ENCODE data around the gene PRSS22. TPM values are rescaled to one million over a fixed set of nuclear protein-coding genes. Genes with fewer than 3 reads are reported as not detected.

PRSS22 gene
- total RNA-seq, 1 experiment from 2014 or later: 3.9 TPM

GRCh38 chr16:2831203-2831602 is 26.8 kb downstream of the PRSS22 start:
- no peak for ATAC-seq
- ChIA-PET CTCF (interaction anchor here (0.9 to 2.2 kb wide), 2 partner anchors 11 to 37 kb away, joined by 5 to 7 read pairs; no protein-coding TSS in a partner anchor), POLR2A (no interaction called here)
- H3K9me3 Mint-ChIP-seq: peaks cover 6% of the 10 kb centered on the region
- TF ChIP-seq PRRX2 (CRISPR knock-in tag; IDR thresholded peaks at IDR 0.05): no peak
- TF ChIP-seq, protein P1, sequence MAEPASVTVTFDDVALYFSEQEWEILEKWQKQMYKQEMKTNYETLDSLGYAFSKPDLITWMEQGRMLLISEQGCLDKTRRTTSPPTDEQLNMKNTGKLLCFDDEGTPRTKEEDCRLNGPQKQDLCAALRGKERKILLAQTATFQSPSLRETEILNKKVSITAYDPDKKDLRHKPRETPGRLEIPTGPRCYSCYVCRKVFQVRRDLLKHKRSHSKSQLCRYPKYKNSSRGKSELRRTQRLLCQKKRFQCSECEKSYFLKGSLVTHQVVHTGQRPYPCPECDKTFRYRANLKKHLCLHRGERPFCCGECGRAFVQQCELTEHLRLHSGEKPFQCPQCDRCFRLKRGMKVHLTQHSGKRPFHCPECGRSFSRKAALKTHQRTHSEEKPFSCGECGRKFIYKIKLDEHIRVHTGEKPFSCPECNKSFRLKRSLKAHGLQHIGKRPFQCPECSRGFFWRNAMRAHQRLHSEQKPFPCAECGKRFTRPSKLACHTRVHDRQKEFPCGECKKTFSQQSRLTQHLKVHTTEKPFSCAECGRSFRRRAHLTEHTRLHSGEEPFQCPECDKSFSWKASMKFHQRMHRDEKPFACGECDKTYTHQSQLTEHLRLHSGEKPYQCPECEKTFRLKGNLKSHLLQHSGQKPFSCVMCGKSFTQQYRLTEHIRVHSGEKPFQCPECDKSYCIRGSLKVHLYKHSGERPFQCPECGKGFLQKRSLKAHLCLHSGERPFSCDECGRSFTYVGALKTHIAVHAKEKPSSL (CRISPR knock-in tag; conservative IDR thresholded peaks at IDR 0.05): no peak
- TF ChIP-seq CBFB (CRISPR knock-in tag; IDR thresholded peaks at IDR 0.05; ENCODE audit: low read depth): no peak
- TF ChIP-seq GTF2I (CRISPR knock-in tag; conservative IDR thresholded peaks at IDR 0.05): no peak
- no peak for TF ChIP-seq ELF4 (CRISPR knock-in tag; IDR thresholded peaks at IDR 0.05; ENCODE audit: low read depth)
- TF ChIP-seq, protein P2, sequence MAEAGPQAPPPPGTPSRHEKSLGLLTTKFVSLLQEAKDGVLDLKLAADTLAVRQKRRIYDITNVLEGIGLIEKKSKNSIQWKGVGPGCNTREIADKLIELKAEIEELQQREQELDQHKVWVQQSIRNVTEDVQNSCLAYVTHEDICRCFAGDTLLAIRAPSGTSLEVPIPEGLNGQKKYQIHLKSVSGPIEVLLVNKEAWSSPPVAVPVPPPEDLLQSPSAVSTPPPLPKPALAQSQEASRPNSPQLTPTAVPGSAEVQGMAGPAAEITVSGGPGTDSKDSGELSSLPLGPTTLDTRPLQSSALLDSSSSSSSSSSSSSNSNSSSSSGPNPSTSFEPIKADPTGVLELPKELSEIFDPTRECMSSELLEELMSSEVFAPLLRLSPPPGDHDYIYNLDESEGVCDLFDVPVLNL (CRISPR knock-in tag; IDR thresholded peaks at IDR 0.05; ENCODE audit: borderline replicate concordance, low read depth): no peak
- TF ChIP-seq ESRRA (CRISPR knock-in tag; IDR thresholded peaks at IDR 0.05; ENCODE audit: borderline replicate concordance): no peak
- TF ChIP-seq USF1 (CRISPR knock-in tag; IDR thresholded peaks at IDR 0.05): no peak
- no peak for TF ChIP-seq NFE2L1 (CRISPR knock-in tag; IDR thresholded peaks at IDR 0.05)
- TF ChIP-seq GRHL2 (CRISPR knock-in tag; IDR thresholded peaks at IDR 0.05; ENCODE audit: insufficient replicate concordance, severe bottlenecking): no peak
- no peak for TF ChIP-seq AFF4 (CRISPR knock-in tag; IDR thresholded peaks at IDR 0.05; ENCODE audit: borderline replicate concordance)
- H3K4me1 Mint-ChIP-seq: peaks cover 9% of the 10 kb centered on the region
- no peak overlapping the region for H3K27ac Mint-ChIP-seq
- no peak overlapping the region for H3K4me3 Mint-ChIP-seq
- H3K27me3 Mint-ChIP-seq (ENCODE audit: low read depth): peaks cover 5% of the 10 kb centered on the region; the same call in 1 of the 2 replicates
- no peak for DNase-seq (ENCODE audit: low spot score)
- H3K36me3 Mint-ChIP-seq: no peaks in the 10 kb centered on the region

GRCh38 chr16:2830355-2830695 is 27.6 kb downstream of the PRSS22 start:
- Mint-ChIP-seq H3K36me3 (no peaks in the 10 kb centered on the region), H3K27ac (no peak overlapping the region), H3K9me3 (peaks cover 6% of the 10 kb centered on the region), H3K4me1 (peaks cover under 1% of the 10 kb centered on the region), H3K4me3 (no peak overlapping the region), H3K27me3 (ENCODE audit: low read depth) (peaks cover 5% of the 10 kb centered on the region; the same call in 1 of the 2 replicates)
- DNase-seq (ENCODE audit: low spot score): no peak
- ChIA-PET POLR2A (no interaction called here), CTCF (interaction anchor here (1.9 to 2.2 kb wide), 2 partner anchors 9 to 12 kb away, joined by 7 to 9 read pairs; no protein-coding TSS in a partner anchor)
- no peak for ATAC-seq
- TF ChIP-seq ZNF219 (CRISPR knock-in tag; IDR thresholded peaks at IDR 0.05; ENCODE audit: borderline replicate concordance) (no peak), CREM (CRISPR knock-in tag; IDR thresholded peaks at IDR 0.05) (no peak), PRDM15 (CRISPR knock-in tag; IDR thresholded peaks at IDR 0.05) (no peak), ATF2 (CRISPR knock-in tag; IDR thresholded peaks at IDR 0.05; ENCODE audit: borderline replicate concordance, low read depth) (no peak), KAT7 (CRISPR knock-in tag; IDR thresholded peaks at IDR 0.05; ENCODE audit: borderline replicate concordance) (no peak), CDX4 (CRISPR knock-in tag; IDR thresholded peaks at IDR 0.05; ENCODE audit: borderline replicate concordance) (no peak)
- TF ChIP-seq, protein P3, sequence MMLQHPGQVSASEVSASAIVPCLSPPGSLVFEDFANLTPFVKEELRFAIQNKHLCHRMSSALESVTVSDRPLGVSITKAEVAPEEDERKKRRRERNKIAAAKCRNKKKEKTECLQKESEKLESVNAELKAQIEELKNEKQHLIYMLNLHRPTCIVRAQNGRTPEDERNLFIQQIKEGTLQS (CRISPR knock-in tag; conservative IDR thresholded peaks at IDR 0.05): no peak
- TF ChIP-seq, protein P4, sequence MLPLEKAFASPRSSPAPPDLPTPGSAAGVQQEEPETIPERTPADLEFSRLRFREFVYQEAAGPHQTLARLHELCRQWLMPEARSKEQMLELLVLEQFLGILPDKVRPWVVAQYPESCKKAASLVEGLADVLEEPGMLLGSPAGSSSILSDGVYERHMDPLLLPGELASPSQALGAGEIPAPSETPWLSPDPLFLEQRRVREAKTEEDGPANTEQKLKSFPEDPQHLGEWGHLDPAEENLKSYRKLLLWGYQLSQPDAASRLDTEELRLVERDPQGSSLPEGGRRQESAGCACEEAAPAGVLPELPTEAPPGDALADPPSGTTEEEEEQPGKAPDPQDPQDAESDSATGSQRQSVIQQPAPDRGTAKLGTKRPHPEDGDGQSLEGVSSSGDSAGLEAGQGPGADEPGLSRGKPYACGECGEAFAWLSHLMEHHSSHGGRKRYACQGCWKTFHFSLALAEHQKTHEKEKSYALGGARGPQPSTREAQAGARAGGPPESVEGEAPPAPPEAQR (CRISPR knock-in tag; IDR thresholded peaks at IDR 0.05): no peak

Data from WTC11 (cell line).